GM21381 (cell line): ENCODE data around the gene PSMD8.

ENCODE experiments used
- ATAC-seq: cut with Tn5 transposase; IDR thresholded peaks from one replicate; pipeline ENCODE4 v1.9.1; 2021; ENCODE audit warnings: mild to moderate bottlenecking, moderate library complexity; ENCODE audit not compliant: unreplicated experiment

PSMD8 gene

GRCh38 chr19:38433268-38433733 is 58.9 kb downstream of the PSMD8 start, which contains the start of gene RYR1:
TSS of gene RYR1 (plus strand) at chr19:38433691. CDS start at chr19:38433830, 139 bp downstream.
- ATAC-seq, result no peak
